Upper lobe of left lung (tissue), 4 donors: Measurements from ENCODE around the gene PPP2R2C.

Source experiments
- POLR2A ChIP-seq, 4 donors: fragments of 450-650 bp; IDR thresholded peaks; one replicate each; pipeline ENCODE4 v1.5.1; 2016 to 2017; ENCODE audit warnings: antibody characterized with exemption in 4 of 4, mild to moderate bottlenecking in 2 of 4
- POLR2AphosphoS5 ChIP-seq, 2 donors: sonication (generic); formaldehyde crosslinking; IDR thresholded peaks; one replicate each; pipeline ENCODE4 v1.5.1; 2017; ENCODE audit warnings: antibody characterized with exemption in 2 of 2
- TF ChIP-seq, protein P1 (sequence below), 6 experiments: fragments of 450-650 bp in 4 of 6; fragments of 200-600 bp in 2 of 6; sonication (generic) in 2 of 6; IDR thresholded peaks; one replicate each; pipeline ENCODE4 v1.5.1; 2016 to 2019; ENCODE audit warnings: antibody characterized with exemption in 6 of 6

DNA sequence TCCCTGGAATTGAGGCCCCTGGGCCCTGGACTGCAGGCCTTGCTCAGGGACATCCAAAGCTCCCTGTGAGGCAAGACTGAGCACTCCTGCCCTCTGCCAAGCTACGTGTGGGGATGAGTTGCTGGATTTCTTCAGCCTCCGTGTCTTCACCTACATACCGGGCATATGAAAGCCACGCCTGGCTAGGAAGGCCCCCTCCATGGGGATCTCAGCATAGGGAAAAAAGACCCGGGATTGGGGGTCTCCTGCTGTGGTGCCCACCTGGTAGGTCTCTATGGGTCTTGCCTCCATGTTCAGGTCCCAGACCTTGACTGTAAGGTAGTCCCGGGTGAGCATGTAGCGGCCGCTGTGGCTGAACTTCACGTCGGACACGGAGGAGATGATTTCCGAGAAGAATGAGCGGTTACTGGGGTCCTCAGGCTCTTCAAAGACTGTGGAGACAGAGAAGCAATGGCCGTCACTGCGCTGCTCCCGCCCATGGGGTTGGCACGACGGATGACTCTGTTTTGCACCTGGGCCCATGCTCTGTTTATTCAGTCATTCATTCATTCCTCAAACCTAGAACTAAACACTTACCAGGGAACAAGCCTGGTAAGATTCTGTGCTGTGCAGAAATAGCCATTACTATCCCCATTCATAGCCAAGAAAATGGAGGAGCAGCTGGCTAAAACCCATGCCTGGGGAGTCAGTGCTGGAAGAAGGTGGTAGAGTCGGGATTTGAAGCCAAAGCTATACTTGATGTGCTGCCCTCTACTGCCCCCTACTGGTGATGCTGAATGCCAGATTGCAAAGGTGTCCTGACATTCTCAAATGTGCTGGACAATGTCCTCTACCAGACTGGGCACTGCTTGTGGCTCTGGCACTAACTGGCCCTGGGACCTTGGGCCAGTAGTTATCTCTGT is 138.9 kb downstream of the PPP2R2C start:
- TF ChIP-seq, protein P1, sequence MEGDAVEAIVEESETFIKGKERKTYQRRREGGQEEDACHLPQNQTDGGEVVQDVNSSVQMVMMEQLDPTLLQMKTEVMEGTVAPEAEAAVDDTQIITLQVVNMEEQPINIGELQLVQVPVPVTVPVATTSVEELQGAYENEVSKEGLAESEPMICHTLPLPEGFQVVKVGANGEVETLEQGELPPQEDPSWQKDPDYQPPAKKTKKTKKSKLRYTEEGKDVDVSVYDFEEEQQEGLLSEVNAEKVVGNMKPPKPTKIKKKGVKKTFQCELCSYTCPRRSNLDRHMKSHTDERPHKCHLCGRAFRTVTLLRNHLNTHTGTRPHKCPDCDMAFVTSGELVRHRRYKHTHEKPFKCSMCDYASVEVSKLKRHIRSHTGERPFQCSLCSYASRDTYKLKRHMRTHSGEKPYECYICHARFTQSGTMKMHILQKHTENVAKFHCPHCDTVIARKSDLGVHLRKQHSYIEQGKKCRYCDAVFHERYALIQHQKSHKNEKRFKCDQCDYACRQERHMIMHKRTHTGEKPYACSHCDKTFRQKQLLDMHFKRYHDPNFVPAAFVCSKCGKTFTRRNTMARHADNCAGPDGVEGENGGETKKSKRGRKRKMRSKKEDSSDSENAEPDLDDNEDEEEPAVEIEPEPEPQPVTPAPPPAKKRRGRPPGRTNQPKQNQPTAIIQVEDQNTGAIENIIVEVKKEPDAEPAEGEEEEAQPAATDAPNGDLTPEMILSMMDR (IDR thresholded peaks at IDR 0.05) = peak in 1 of 6 experiments; percentile 18
- TF ChIP-seq POLR2AphosphoS5 (IDR thresholded peaks at IDR 0.05) = no peak
- TF ChIP-seq POLR2A (IDR thresholded peaks at IDR 0.05) = no peak
